SK-N-SH treated with all-trans-retinoic acid at 6 μM for 48 hours (cell line): ENCODE results near the gene CTSA.

Experiments used
- ATAC-seq: fragments of 200-7000 bp; cut with Tn5 transposase; 3 replicates; pipeline ENCODE4 v1.9.1; 2020; ENCODE audit warnings: mild to moderate bottlenecking, moderate library complexity
- ARNTL ChIP-seq: fragments of 450-650 bp; formaldehyde crosslinking; IDR thresholded peaks from 2 replicates; pipeline ENCODE4 v1.5.0; 2020; ENCODE audit warnings: low read depth, mild to moderate bottlenecking, moderate library complexity, borderline replicate concordance
- BACH2 ChIP-seq: fragments of 250-450 bp; sonication (Bioruptor Pico); IDR thresholded peaks from 2 replicates; pipeline ENCODE4 v1.9.0; 2021; ENCODE audit warnings: mild to moderate bottlenecking, borderline replicate concordance
- ESRRG ChIP-seq: fragments of 250-450 bp; sonication (Bioruptor Pico); IDR thresholded peaks from 2 replicates; pipeline ENCODE4 v1.6.1; 2021; ENCODE audit warnings: mild to moderate bottlenecking
- ISL1 ChIP-seq: fragments of 250-450 bp; sonication (Bioruptor Pico); IDR thresholded peaks from 2 replicates; pipeline ENCODE4 v2.1.2; 2022; ENCODE audit warnings: mild to moderate bottlenecking, moderate library complexity
- OSR1 ChIP-seq: fragments of 250-450 bp; sonication (Bioruptor Pico); IDR thresholded peaks from 2 replicates; pipeline ENCODE4 v1.8.0; 2022; ENCODE audit warnings: moderate library complexity, mild to moderate bottlenecking, inconsistent platforms
- PATZ1 ChIP-seq: fragments of 250-450 bp; sonication (Bioruptor Pico); IDR thresholded peaks from 2 replicates; pipeline ENCODE4 v1.8.0; 2020; ENCODE audit warnings: mild to moderate bottlenecking, moderate library complexity, borderline replicate concordance
- RARB ChIP-seq: fragments of 250-450 bp; sonication (Bioruptor Pico); IDR thresholded peaks from 2 replicates; pipeline ENCODE4 v1.8.0; 2021; ENCODE audit warnings: mild to moderate bottlenecking, moderate library complexity
- SNAI2 ChIP-seq: fragments of 250-450 bp; sonication (Bioruptor Pico); IDR thresholded peaks from 2 replicates; pipeline ENCODE4 v1.5.0; 2020; ENCODE audit warnings: mild to moderate bottlenecking, moderate library complexity
- TCF4 ChIP-seq: fragments of 250-450 bp; sonication (Bioruptor Pico); IDR thresholded peaks from 2 replicates; pipeline ENCODE4 v1.8.0; 2021; ENCODE audit warnings: mild to moderate bottlenecking, moderate library complexity, borderline replicate concordance
- ZC3H10 ChIP-seq: fragments of 250-450 bp; sonication (Bioruptor Pico); IDR thresholded peaks from 2 replicates; pipeline ENCODE4 v1.5.1; 2021; ENCODE audit warnings: mild to moderate bottlenecking, moderate library complexity
- ZFP3 ChIP-seq: fragments of 250-450 bp; sonication (Bioruptor Pico); IDR thresholded peaks from 2 replicates; pipeline ENCODE4 v1.5.0; 2020; ENCODE audit warnings: mild to moderate bottlenecking, moderate library complexity
- ZFP30 ChIP-seq: fragments of 450-650 bp; formaldehyde crosslinking; IDR thresholded peaks from 2 replicates; pipeline ENCODE4 v1.5.0; 2022; ENCODE audit warnings: mild to moderate bottlenecking, moderate library complexity
- TF ChIP-seq, protein P1 (sequence below): fragments of 250-450 bp; sonication (Bioruptor Pico); IDR thresholded peaks from 2 replicates; pipeline ENCODE4 v1.5.1; 2021; ENCODE audit warnings: mild to moderate bottlenecking, moderate library complexity
- TF ChIP-seq, protein P2 (sequence below): fragments of 250-450 bp; sonication (Bioruptor Pico); IDR thresholded peaks from 2 replicates; pipeline ENCODE4 v1.5.0; 2020; ENCODE audit warnings: mild to moderate bottlenecking, moderate library complexity
- TF ChIP-seq, protein P3 (sequence below): fragments of 250-450 bp; sonication (Bioruptor Pico); IDR thresholded peaks from 2 replicates; pipeline ENCODE4 v1.5.1; 2020; ENCODE audit warnings: low read depth, mild to moderate bottlenecking, moderate library complexity
- TF ChIP-seq, protein P4 (sequence below): fragments of 250-450 bp; sonication (Bioruptor Pico); IDR thresholded peaks from 2 replicates; pipeline ENCODE4 v1.8.0; 2021; ENCODE audit warnings: low read depth, mild to moderate bottlenecking, moderate library complexity, borderline replicate concordance

Gene CTSA

GRCh38 chr20:45909817-45910669, 18.9 kb downstream of the CTSA start:
- ATAC-seq = no peak
- TF ChIP-seq, protein P1, sequence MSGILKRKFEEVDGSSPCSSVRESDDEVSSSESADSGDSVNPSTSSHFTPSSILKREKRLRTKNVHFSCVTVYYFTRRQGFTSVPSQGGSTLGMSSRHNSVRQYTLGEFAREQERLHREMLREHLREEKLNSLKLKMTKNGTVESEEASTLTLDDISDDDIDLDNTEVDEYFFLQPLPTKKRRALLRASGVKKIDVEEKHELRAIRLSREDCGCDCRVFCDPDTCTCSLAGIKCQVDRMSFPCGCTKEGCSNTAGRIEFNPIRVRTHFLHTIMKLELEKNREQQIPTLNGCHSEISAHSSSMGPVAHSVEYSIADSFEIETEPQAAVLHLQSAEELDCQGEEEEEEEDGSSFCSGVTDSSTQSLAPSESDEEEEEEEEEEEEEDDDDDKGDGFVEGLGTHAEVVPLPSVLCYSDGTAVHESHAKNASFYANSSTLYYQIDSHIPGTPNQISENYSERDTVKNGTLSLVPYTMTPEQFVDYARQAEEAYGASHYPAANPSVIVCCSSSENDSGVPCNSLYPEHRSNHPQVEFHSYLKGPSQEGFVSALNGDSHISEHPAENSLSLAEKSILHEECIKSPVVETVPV (CRISPR knock-in tag) = no peak
- no peak for TF ChIP-seq ESRRG (CRISPR knock-in tag)
- TF ChIP-seq, protein P2, sequence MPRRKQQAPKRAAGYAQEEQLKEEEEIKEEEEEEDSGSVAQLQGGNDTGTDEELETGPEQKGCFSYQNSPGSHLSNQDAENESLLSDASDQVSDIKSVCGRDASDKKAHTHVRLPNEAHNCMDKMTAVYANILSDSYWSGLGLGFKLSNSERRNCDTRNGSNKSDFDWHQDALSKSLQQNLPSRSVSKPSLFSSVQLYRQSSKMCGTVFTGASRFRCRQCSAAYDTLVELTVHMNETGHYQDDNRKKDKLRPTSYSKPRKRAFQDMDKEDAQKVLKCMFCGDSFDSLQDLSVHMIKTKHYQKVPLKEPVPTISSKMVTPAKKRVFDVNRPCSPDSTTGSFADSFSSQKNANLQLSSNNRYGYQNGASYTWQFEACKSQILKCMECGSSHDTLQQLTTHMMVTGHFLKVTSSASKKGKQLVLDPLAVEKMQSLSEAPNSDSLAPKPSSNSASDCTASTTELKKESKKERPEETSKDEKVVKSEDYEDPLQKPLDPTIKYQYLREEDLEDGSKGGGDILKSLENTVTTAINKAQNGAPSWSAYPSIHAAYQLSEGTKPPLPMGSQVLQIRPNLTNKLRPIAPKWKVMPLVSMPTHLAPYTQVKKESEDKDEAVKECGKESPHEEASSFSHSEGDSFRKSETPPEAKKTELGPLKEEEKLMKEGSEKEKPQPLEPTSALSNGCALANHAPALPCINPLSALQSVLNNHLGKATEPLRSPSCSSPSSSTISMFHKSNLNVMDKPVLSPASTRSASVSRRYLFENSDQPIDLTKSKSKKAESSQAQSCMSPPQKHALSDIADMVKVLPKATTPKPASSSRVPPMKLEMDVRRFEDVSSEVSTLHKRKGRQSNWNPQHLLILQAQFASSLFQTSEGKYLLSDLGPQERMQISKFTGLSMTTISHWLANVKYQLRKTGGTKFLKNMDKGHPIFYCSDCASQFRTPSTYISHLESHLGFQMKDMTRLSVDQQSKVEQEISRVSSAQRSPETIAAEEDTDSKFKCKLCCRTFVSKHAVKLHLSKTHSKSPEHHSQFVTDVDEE = no peak
- TF ChIP-seq ZFP30 = no peak
- no peak for TF ChIP-seq BACH2 (CRISPR knock-in tag)
- no peak for TF ChIP-seq ARNTL
- no peak for TF ChIP-seq ISL1 (CRISPR knock-in tag)
- TF ChIP-seq ZC3H10 (CRISPR knock-in tag) = no peak
- TF ChIP-seq ZFP3 = no peak
- TF ChIP-seq, protein P3, sequence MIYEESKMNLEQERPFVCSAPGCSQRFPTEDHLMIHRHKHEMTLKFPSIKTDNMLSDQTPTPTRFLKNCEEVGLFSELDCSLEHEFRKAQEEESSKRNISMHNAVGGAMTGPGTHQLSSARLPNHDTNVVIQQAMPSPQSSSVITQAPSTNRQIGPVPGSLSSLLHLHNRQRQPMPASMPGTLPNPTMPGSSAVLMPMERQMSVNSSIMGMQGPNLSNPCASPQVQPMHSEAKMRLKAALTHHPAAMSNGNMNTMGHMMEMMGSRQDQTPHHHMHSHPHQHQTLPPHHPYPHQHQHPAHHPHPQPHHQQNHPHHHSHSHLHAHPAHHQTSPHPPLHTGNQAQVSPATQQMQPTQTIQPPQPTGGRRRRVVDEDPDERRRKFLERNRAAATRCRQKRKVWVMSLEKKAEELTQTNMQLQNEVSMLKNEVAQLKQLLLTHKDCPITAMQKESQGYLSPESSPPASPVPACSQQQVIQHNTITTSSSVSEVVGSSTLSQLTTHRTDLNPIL = no peak
- TF ChIP-seq, protein P4, sequence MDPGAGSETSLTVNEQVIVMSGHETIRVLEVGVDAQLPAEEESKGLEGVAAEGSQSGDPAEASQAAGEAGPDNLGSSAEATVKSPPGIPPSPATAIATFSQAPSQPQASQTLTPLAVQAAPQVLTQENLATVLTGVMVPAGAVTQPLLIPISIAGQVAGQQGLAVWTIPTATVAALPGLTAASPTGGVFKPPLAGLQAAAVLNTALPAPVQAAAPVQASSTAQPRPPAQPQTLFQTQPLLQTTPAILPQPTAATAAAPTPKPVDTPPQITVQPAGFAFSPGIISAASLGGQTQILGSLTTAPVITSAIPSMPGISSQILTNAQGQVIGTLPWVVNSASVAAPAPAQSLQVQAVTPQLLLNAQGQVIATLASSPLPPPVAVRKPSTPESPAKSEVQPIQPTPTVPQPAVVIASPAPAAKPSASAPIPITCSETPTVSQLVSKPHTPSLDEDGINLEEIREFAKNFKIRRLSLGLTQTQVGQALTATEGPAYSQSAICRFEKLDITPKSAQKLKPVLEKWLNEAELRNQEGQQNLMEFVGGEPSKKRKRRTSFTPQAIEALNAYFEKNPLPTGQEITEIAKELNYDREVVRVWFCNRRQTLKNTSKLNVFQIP (CRISPR knock-in tag) = no peak
- TF ChIP-seq OSR1 (CRISPR knock-in tag) = no peak
- no peak for TF ChIP-seq SNAI2 (CRISPR knock-in tag)
- no peak for TF ChIP-seq RARB (CRISPR knock-in tag)

- peak; percentile 90 for ATAC-seq
- TF ChIP-seq, protein P2 = no peak
- TF ChIP-seq RARB (CRISPR knock-in tag) = no peak
- TF ChIP-seq ISL1 (CRISPR knock-in tag) = no peak
- TF ChIP-seq, all 23 proteins: peak for 0
Observed at GRCh38 chr20:45910670-45911485, 19.7 kb downstream of the CTSA start.

- ATAC-seq = peak; percentile 59
- TF ChIP-seq OSR1 (CRISPR knock-in tag) (no peak), ESRRG (CRISPR knock-in tag) (no peak), TCF4 (CRISPR knock-in tag) (no peak), PATZ1 (CRISPR knock-in tag) (peak; percentile 52; the same call in 1 of the 2 replicates)
- TF ChIP-seq, protein P1 (CRISPR knock-in tag) = no peak
- TF ChIP-seq, protein P2 = no peak
Observed at GRCh38 chr20:45911486-45912343, 20.6 kb downstream of the CTSA start, which contains the start of gene PLTP. Gene PLTP (minus strand): TSS chr20:45912155. CDS start chr20:45911452, 703 bp downstream.
